ENCODE results near the gene PISD.

DNA sequence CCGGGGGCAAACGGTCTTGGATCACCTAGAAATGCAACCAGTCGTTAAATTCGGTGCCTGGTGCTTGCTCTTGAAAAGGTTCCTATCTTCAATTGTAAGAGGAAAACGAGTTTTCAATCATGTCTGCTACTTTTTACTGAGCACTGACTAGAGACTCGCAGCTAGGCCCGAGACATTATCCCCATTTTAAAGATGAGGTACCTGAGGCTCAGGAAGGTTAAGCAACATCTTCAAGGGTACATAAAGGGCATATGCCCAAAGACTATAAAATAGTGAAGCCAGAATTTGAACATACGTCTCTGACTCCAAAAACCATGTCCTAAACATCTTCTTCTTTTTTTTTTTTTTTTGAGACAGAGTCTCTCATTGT is 638 bp upstream of the PISD start:
- TF ChIP-seq RHOXF2B (CRISPR knock-in tag; conservative IDR thresholded peaks at IDR 0.05) (no peak), SREBF2 (CRISPR knock-in tag; IDR thresholded peaks at IDR 0.05) (no peak), EZH2 (IDR thresholded peaks at IDR 0.05; ENCODE audit: borderline replicate concordance, low read depth, low read length) (no peak), NFIC (IDR thresholded peaks at IDR 0.05) (no peak), ZZZ3 (IDR thresholded peaks at IDR 0.05) (no peak), ZNF232 (CRISPR knock-in tag; IDR thresholded peaks at IDR 0.05) (no peak), HDAC6 (IDR thresholded peaks at IDR 0.05; ENCODE audit: low read depth, low read length) (no peak), TCF3 (CRISPR knock-in tag; IDR thresholded peaks at IDR 0.05) (no peak), TCF7 (IDR thresholded peaks at IDR 0.05; ENCODE audit: borderline replicate concordance) (no peak), BCOR (IDR thresholded peaks at IDR 0.05) (peak; percentile 56; the same call in 1 of the 2 replicates), POLR2A (conservative IDR thresholded peaks at IDR 0.05) (no peak)
- TF ChIP-seq, protein P1, sequence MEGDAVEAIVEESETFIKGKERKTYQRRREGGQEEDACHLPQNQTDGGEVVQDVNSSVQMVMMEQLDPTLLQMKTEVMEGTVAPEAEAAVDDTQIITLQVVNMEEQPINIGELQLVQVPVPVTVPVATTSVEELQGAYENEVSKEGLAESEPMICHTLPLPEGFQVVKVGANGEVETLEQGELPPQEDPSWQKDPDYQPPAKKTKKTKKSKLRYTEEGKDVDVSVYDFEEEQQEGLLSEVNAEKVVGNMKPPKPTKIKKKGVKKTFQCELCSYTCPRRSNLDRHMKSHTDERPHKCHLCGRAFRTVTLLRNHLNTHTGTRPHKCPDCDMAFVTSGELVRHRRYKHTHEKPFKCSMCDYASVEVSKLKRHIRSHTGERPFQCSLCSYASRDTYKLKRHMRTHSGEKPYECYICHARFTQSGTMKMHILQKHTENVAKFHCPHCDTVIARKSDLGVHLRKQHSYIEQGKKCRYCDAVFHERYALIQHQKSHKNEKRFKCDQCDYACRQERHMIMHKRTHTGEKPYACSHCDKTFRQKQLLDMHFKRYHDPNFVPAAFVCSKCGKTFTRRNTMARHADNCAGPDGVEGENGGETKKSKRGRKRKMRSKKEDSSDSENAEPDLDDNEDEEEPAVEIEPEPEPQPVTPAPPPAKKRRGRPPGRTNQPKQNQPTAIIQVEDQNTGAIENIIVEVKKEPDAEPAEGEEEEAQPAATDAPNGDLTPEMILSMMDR (IDR thresholded peaks at IDR 0.05 in 2 of 3, conservative IDR thresholded peaks at IDR 0.05 in 1 of 3; ENCODE audit: insufficient read depth in 2 of 3, low read depth in 1 of 3, low read length in 3 of 3) = no peak
- TF ChIP-seq, protein P2, sequence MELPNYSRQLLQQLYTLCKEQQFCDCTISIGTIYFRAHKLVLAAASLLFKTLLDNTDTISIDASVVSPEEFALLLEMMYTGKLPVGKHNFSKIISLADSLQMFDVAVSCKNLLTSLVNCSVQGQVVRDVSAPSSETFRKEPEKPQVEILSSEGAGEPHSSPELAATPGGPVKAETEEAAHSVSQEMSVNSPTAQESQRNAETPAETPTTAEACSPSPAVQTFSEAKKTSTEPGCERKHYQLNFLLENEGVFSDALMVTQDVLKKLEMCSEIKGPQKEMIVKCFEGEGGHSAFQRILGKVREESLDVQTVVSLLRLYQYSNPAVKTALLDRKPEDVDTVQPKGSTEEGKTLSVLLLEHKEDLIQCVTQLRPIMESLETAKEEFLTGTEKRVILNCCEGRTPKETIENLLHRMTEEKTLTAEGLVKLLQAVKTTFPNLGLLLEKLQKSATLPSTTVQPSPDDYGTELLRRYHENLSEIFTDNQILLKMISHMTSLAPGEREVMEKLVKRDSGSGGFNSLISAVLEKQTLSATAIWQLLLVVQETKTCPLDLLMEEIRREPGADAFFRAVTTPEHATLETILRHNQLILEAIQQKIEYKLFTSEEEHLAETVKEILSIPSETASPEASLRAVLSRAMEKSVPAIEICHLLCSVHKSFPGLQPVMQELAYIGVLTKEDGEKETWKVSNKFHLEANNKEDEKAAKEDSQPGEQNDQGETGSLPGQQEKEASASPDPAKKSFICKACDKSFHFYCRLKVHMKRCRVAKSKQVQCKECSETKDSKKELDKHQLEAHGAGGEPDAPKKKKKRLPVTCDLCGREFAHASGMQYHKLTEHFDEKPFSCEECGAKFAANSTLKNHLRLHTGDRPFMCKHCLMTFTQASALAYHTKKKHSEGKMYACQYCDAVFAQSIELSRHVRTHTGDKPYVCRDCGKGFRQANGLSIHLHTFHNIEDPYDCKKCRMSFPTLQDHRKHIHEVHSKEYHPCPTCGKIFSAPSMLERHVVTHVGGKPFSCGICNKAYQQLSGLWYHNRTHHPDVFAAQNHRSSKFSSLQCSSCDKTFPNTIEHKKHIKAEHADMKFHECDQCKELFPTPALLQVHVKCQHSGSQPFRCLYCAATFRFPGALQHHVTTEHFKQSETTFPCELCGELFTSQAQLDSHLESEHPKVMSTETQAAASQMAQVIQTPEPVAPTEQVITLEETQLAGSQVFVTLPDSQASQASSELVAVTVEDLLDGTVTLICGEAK (IDR thresholded peaks at IDR 0.05) = no peak
- TF ChIP-seq, protein P2 (CRISPR knock-in tag; IDR thresholded peaks at IDR 0.05) = no peak
- TF ChIP-seq, protein P3, sequence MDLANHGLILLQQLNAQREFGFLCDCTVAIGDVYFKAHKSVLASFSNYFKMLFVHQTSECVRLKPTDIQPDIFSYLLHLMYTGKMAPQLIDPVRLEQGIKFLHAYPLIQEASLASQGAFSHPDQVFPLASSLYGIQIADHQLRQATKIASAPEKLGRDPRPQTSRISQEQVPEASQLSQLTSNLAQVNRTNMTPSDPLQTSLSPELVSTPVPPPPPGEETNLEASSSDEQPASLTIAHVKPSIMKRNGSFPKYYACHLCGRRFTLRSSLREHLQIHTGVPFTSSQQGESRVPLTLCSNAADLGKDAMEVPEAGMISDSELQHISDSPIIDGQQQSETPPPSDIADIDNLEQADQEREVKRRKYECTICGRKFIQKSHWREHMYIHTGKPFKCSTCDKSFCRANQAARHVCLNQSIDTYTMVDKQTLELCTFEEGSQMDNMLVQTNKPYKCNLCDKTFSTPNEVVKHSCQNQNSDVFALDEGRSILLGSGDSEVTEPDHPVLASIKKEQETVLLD (IDR thresholded peaks at IDR 0.05) = no peak
